GM19467 (cell line): ENCODE results near the gene TMPRSS13.
"Not testable (repeated sequence)": the region's sequence is repeated elsewhere in the genome, so short reads cannot be mapped to it uniquely, and the experiment has no call there.

Source experiments
- ATAC-seq: cut with Tn5 transposase; IDR thresholded peaks from one replicate; pipeline ENCODE4 v1.9.1; 2021; ENCODE audit warnings: mild to moderate bottlenecking, moderate library complexity; ENCODE audit not compliant: unreplicated experiment

TMPRSS13 gene

GRCh38 chr11:117931331-117931950, 2.2 kb upstream of the TMPRSS13 start:
- no peak for ATAC-seq

GRCh38 chr11:117930668-117931330, 1.6 kb upstream of the TMPRSS13 start:
- no peak for ATAC-seq

- no peak for ATAC-seq
These were observed 841 bp upstream of the TMPRSS13 start for GRCh38 chr11:117929916-117930570.

GRCh38 chr11:117928446-117929141, 608 bp downstream of the TMPRSS13 start:
- no peak for ATAC-seq

- no peak for ATAC-seq
These were observed 1.3 kb downstream of the TMPRSS13 start for GRCh38 chr11:117927926-117928325.

GRCh38 chr11:117926166-117926565, 3.0 kb downstream of the TMPRSS13 start:
- ATAC-seq, result not testable (repeated sequence)

- ATAC-seq, result no peak
These were observed 3.8 kb downstream of the TMPRSS13 start for GRCh38 chr11:117925198-117925925.

GRCh38 chr11:117924631-117925170, 4.5 kb downstream of the TMPRSS13 start:
- ATAC-seq, result no peak

GRCh38 chr11:117923773-117924172, 5.4 kb downstream of the TMPRSS13 start:
- ATAC-seq, result no peak

- no peak for ATAC-seq
These were observed 5.9 kb downstream of the TMPRSS13 start for GRCh38 chr11:117923275-117923674.

GRCh38 chr11:117921893-117922292, 7.3 kb downstream of the TMPRSS13 start:
- ATAC-seq, result no peak

GRCh38 chr11:117921456-117921855, 7.7 kb downstream of the TMPRSS13 start:
- no peak for ATAC-seq

- ATAC-seq, result no peak
These were observed 9.4 kb downstream of the TMPRSS13 start for GRCh38 chr11:117919781-117920221.

GRCh38 chr11:117919341-117919740, 9.9 kb downstream of the TMPRSS13 start:
- no peak for ATAC-seq

- ATAC-seq, result no peak
These were observed 10.6 kb downstream of the TMPRSS13 start for GRCh38 chr11:117918366-117919255.

- no peak for ATAC-seq
These were observed 11.5 kb downstream of the TMPRSS13 start for GRCh38 chr11:117917591-117918151.

- no peak for ATAC-seq
These were observed 12.2 kb downstream of the TMPRSS13 start for GRCh38 chr11:117916956-117917355.

- no peak for ATAC-seq
These were observed 13.4 kb downstream of the TMPRSS13 start for GRCh38 chr11:117915672-117916235.
